WTC11 (cell line): Measurements from ENCODE around the gene GPC5. TPM values are rescaled to one million over a fixed set of nuclear protein-coding genes. Genes with fewer than 3 reads are reported as not detected.

ENCODE experiments used
- ATAC-seq: fragments of 200-7000 bp; cut with Tn5 transposase; 2 replicates; pipeline ENCODE4 v1.10.0; 2021; ENCODE audit warnings: mild to moderate bottlenecking, moderate library complexity
- CTCF ChIA-PET: fragments of 300-600 bp; sonication (Branson Sonifier 250); formaldehyde crosslinking; loops from one replicate; lab custom pipeline; 2021; ENCODE audit warnings: antibody characterized with exemption; lab: Charles Lee
- POLR2A ChIA-PET: fragments of 350-600 bp; sonication (Branson Sonifier 250); formaldehyde crosslinking; loops from one replicate; lab custom pipeline; 2021; ENCODE audit warnings: antibody characterized with exemption; lab: Charles Lee
- DNase-seq: peaks from one replicate; pipeline ENCODE4 v3.0.0; 2021; ENCODE audit warnings: low spot score
- H3K27ac Mint-ChIP-seq: 2 replicates; pipeline ENCODE4 v1.8.0; 2021; ENCODE audit warnings: mixed read lengths
- H3K27me3 Mint-ChIP-seq: 2 replicates; pipeline ENCODE4 v1.8.0; 2021; ENCODE audit warnings: low read depth, mild to moderate bottlenecking, moderate library complexity, mixed read lengths
- H3K36me3 Mint-ChIP-seq: 2 replicates; pipeline ENCODE4 v1.8.0; 2021; ENCODE audit warnings: mixed read lengths
- H3K4me1 Mint-ChIP-seq: 2 replicates; pipeline ENCODE4 v1.8.0; 2022; ENCODE audit warnings: mixed read lengths
- H3K4me3 Mint-ChIP-seq: 2 replicates; pipeline ENCODE4 v1.8.0; 2021; ENCODE audit warnings: mild to moderate bottlenecking, moderate library complexity, mixed read lengths
- H3K9me3 Mint-ChIP-seq: 2 replicates; pipeline ENCODE4 v1.8.0; 2021; ENCODE audit warnings: mixed read lengths
- CREM ChIP-seq: sonication (generic); formaldehyde crosslinking; IDR thresholded peaks from 2 replicates; pipeline ENCODE4 v1.8.1; 2022; ENCODE audit warnings: mild to moderate bottlenecking, missing genetic modification reagents, moderate library complexity
- EMX1 ChIP-seq: fragments of 250-450 bp; sonication (Bioruptor Pico); IDR thresholded peaks from 2 replicates; pipeline ENCODE4 v1.8.0; 2021; ENCODE audit warnings: mild to moderate bottlenecking
- FOXP1 ChIP-seq: sonication (generic); formaldehyde crosslinking; IDR thresholded peaks from 2 replicates; pipeline ENCODE4 v1.8.0; 2022; ENCODE audit warnings: missing genetic modification reagents, mild to moderate bottlenecking, moderate library complexity, borderline replicate concordance
- GRHL2 ChIP-seq: fragments of 250-450 bp; sonication (Bioruptor Pico); IDR thresholded peaks from 2 replicates; pipeline ENCODE4 v1.8.0; 2022; ENCODE audit warnings: mild to moderate bottlenecking, moderate library complexity; ENCODE audit not compliant: insufficient replicate concordance, severe bottlenecking
- GTF2I ChIP-seq: fragments of 250-450 bp; sonication (Bioruptor Pico); conservative IDR thresholded peaks from 2 replicates; pipeline ENCODE4 v1.4.0; 2021; ENCODE audit warnings: mild to moderate bottlenecking
- MXD4 ChIP-seq: fragments of 250-450 bp; sonication (Bioruptor Pico); IDR thresholded peaks from 2 replicates; pipeline ENCODE4 v1.8.0; 2021; ENCODE audit warnings: mild to moderate bottlenecking, moderate library complexity, borderline replicate concordance
- MYBL2 ChIP-seq: sonication (generic); formaldehyde crosslinking; IDR thresholded peaks from 2 replicates; pipeline ENCODE4 v1.8.1; 2023; ENCODE audit warnings: mild to moderate bottlenecking, moderate library complexity, missing genetic modification reagents
- NFYB ChIP-seq: sonication (generic); formaldehyde crosslinking; conservative IDR thresholded peaks from 2 replicates; pipeline ENCODE4 v1.8.0; 2022; ENCODE audit warnings: low read depth, missing genetic modification reagents
- NR1H2 ChIP-seq: sonication (generic); formaldehyde crosslinking; IDR thresholded peaks from 2 replicates; pipeline ENCODE4 v1.9.0; 2021; ENCODE audit warnings: mild to moderate bottlenecking, moderate library complexity, missing genetic modification reagents
- RELA ChIP-seq: sonication (generic); formaldehyde crosslinking; IDR thresholded peaks from 2 replicates; pipeline ENCODE4 v1.8.1; 2022; ENCODE audit warnings: missing genetic modification reagents, mild to moderate bottlenecking, borderline replicate concordance
- ZNF232 ChIP-seq: sonication (generic); formaldehyde crosslinking; IDR thresholded peaks from 2 replicates; pipeline ENCODE4 v1.8.0; 2022; ENCODE audit warnings: mild to moderate bottlenecking, missing genetic modification reagents
- ZNF317 ChIP-seq: sonication (generic); formaldehyde crosslinking; IDR thresholded peaks from 2 replicates; pipeline ENCODE4 v1.8.1; 2023; ENCODE audit warnings: low read depth, mild to moderate bottlenecking, moderate library complexity, missing genetic modification reagents, borderline replicate concordance
- ZNF416 ChIP-seq: fragments of 250-450 bp; sonication (Bioruptor Pico); IDR thresholded peaks from 2 replicates; pipeline ENCODE4 v1.9.0; 2021; ENCODE audit warnings: mild to moderate bottlenecking, inconsistent platforms
- ZNF423 ChIP-seq: fragments of 250-450 bp; sonication (Bioruptor Pico); IDR thresholded peaks from 2 replicates; pipeline ENCODE4 v2.1.2; 2022; ENCODE audit warnings: mild to moderate bottlenecking, moderate library complexity
- total RNA-seq: library from RNA; stranded (reverse); gene quantifications from 3 replicates; pipeline ENCODE4 v1.2.3, GENCODE V29; 2021
- TF ChIP-seq, protein P1 (sequence below): sonication (generic); formaldehyde crosslinking; conservative IDR thresholded peaks from 2 replicates; pipeline ENCODE4 v1.8.1; 2022; ENCODE audit warnings: mild to moderate bottlenecking, missing genetic modification reagents
- TF ChIP-seq, protein P2 (sequence below): fragments of 200-600 bp; IDR thresholded peaks from 2 replicates; pipeline ENCODE4 v1.8.0; 2022; ENCODE audit warnings: antibody characterized with exemption
- TF ChIP-seq, protein P3 (sequence below): sonication (generic); formaldehyde crosslinking; IDR thresholded peaks from 2 replicates; pipeline ENCODE4 v1.8.1; 2022; ENCODE audit warnings: mild to moderate bottlenecking, moderate library complexity, missing genetic modification reagents
- TF ChIP-seq, protein P4 (sequence below): fragments of 250-450 bp; sonication (Bioruptor Pico); IDR thresholded peaks from 2 replicates; pipeline ENCODE4 v1.9.0; 2021; ENCODE audit warnings: mild to moderate bottlenecking, borderline replicate concordance
- TF ChIP-seq, protein P5 (sequence below): sonication (generic); formaldehyde crosslinking; IDR thresholded peaks from 2 replicates; pipeline ENCODE4 v1.8.1; 2023; ENCODE audit warnings: mild to moderate bottlenecking, missing genetic modification reagents, moderate library complexity

The GPC5 gene
- total RNA-seq, 1 experiment from 2014 or later, result 0.46 TPM

DNA sequence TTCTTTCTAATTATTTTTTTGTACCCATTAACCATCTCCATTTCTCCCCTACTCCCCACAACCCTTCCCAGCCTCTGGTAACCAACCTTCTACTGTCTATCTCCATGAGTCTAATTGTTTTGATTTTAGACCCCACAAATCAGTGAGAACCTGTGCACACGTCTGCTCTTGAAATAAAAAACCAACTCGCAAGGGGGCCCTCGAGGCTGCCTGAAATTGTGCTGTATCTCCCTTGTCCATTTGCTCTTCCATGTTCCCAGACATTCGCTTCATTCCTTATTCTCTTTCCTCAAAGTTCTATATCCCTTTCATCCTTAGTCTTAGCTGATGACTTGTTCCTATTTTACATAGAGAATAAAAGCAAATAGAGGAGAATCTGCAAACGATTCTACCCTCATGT is 95.0 kb downstream of the GPC5 start:
- H3K27ac Mint-ChIP-seq, result no peak overlapping the region
- H3K4me1 Mint-ChIP-seq, result peaks cover 5% of the 10 kb centered on the region; the same call in 1 of the 2 replicates
- no peak for DNase-seq
- H3K4me3 Mint-ChIP-seq, result no peak overlapping the region
- no peaks in the 10 kb centered on the region for H3K27me3 Mint-ChIP-seq
- ATAC-seq, result no peak
- peaks cover 14% of the 10 kb centered on the region for H3K9me3 Mint-ChIP-seq
- ChIA-PET CTCF (no interaction called here), POLR2A (no interaction called here)
- TF ChIP-seq FOXP1 (CRISPR knock-in tag) (no peak), EMX1 (CRISPR knock-in tag) (no peak), NR1H2 (no peak), GTF2I (CRISPR knock-in tag) (no peak), NFYB (CRISPR knock-in tag) (no peak), RELA (CRISPR knock-in tag) (no peak), ZNF232 (CRISPR knock-in tag) (no peak), MXD4 (CRISPR knock-in tag) (no peak), ZNF416 (no peak), GRHL2 (CRISPR knock-in tag) (no peak), MYBL2 (no peak), ZNF317 (no peak)
- TF ChIP-seq, protein P1, sequence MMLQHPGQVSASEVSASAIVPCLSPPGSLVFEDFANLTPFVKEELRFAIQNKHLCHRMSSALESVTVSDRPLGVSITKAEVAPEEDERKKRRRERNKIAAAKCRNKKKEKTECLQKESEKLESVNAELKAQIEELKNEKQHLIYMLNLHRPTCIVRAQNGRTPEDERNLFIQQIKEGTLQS, result no peak
- TF ChIP-seq, protein P2, sequence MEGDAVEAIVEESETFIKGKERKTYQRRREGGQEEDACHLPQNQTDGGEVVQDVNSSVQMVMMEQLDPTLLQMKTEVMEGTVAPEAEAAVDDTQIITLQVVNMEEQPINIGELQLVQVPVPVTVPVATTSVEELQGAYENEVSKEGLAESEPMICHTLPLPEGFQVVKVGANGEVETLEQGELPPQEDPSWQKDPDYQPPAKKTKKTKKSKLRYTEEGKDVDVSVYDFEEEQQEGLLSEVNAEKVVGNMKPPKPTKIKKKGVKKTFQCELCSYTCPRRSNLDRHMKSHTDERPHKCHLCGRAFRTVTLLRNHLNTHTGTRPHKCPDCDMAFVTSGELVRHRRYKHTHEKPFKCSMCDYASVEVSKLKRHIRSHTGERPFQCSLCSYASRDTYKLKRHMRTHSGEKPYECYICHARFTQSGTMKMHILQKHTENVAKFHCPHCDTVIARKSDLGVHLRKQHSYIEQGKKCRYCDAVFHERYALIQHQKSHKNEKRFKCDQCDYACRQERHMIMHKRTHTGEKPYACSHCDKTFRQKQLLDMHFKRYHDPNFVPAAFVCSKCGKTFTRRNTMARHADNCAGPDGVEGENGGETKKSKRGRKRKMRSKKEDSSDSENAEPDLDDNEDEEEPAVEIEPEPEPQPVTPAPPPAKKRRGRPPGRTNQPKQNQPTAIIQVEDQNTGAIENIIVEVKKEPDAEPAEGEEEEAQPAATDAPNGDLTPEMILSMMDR, result no peak
- H3K36me3 Mint-ChIP-seq, result peaks cover 6% of the 10 kb centered on the region

DNA sequence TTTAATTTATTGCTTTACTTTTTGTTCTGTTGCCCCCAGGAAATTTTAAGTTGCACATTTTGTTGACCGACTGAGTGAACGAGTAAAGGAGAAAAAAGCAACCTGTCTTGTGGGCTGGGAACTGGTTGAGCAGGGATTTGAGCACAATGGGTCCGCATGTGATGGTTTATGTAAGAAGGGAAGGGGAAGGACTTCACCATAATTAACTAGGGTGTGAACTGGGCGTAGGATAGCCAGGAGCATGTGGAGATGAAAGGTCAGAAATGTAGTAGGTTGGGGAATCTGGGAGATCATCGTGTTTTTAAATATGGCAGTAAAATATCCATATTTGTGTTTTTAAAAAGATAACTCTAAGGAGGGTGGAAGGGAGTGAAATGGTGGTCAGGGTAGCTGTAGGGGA is 99.9 kb downstream of the GPC5 start:
- DNase-seq, result no peak
- TF ChIP-seq, protein P3, sequence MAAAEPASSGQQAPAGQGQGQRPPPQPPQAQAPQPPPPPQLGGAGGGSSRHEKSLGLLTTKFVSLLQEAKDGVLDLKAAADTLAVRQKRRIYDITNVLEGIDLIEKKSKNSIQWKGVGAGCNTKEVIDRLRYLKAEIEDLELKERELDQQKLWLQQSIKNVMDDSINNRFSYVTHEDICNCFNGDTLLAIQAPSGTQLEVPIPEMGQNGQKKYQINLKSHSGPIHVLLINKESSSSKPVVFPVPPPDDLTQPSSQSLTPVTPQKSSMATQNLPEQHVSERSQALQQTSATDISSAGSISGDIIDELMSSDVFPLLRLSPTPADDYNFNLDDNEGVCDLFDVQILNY, result no peak
- TF ChIP-seq, protein P4, sequence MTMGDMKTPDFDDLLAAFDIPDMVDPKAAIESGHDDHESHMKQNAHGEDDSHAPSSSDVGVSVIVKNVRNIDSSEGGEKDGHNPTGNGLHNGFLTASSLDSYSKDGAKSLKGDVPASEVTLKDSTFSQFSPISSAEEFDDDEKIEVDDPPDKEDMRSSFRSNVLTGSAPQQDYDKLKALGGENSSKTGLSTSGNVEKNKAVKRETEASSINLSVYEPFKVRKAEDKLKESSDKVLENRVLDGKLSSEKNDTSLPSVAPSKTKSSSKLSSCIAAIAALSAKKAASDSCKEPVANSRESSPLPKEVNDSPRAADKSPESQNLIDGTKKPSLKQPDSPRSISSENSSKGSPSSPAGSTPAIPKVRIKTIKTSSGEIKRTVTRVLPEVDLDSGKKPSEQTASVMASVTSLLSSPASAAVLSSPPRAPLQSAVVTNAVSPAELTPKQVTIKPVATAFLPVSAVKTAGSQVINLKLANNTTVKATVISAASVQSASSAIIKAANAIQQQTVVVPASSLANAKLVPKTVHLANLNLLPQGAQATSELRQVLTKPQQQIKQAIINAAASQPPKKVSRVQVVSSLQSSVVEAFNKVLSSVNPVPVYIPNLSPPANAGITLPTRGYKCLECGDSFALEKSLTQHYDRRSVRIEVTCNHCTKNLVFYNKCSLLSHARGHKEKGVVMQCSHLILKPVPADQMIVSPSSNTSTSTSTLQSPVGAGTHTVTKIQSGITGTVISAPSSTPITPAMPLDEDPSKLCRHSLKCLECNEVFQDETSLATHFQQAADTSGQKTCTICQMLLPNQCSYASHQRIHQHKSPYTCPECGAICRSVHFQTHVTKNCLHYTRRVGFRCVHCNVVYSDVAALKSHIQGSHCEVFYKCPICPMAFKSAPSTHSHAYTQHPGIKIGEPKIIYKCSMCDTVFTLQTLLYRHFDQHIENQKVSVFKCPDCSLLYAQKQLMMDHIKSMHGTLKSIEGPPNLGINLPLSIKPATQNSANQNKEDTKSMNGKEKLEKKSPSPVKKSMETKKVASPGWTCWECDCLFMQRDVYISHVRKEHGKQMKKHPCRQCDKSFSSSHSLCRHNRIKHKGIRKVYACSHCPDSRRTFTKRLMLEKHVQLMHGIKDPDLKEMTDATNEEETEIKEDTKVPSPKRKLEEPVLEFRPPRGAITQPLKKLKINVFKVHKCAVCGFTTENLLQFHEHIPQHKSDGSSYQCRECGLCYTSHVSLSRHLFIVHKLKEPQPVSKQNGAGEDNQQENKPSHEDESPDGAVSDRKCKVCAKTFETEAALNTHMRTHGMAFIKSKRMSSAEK (CRISPR knock-in tag), result no peak
- no peak for TF ChIP-seq CREM
- TF ChIP-seq, protein P5, sequence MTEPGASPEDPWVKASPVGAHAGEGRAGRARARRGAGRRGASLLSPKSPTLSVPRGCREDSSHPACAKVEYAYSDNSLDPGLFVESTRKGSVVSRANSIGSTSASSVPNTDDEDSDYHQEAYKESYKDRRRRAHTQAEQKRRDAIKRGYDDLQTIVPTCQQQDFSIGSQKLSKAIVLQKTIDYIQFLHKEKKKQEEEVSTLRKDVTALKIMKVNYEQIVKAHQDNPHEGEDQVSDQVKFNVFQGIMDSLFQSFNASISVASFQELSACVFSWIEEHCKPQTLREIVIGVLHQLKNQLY (CRISPR knock-in tag), result no peak
- no peak for TF ChIP-seq ZNF423 (CRISPR knock-in tag)
- ATAC-seq, result no peak
- POLR2A ChIA-PET, result no interaction called here
- CTCF ChIA-PET, result no interaction called here
- peaks cover 8% of the 10 kb centered on the region for H3K9me3 Mint-ChIP-seq
- H3K4me1 Mint-ChIP-seq, result peaks cover 18% of the 10 kb centered on the region
- no peak overlapping the region for H3K4me3 Mint-ChIP-seq
- no peaks in the 10 kb centered on the region for H3K36me3 Mint-ChIP-seq
- H3K27ac Mint-ChIP-seq, result no peak overlapping the region
- no peaks in the 10 kb centered on the region for H3K27me3 Mint-ChIP-seq
